ENCODE data around the gene SPRR2F.

DNA sequence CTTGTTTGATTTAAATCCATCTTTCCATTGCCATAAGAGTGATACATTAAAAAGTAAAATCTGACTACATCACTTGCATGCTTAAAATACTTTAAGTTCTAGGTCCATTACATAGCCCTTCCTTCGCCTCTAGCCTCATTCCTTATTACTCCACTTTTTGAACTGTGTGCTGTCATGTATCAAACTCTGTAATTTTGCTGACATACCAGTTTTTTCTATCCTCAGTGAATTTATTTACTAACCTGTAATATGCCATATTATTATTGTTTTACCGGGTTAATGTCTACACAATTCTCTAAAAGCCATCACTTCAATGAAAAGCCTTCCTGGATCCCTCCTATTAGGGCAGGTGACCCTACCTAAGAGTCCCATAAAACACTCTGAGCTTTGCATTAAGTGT, 42.2 kb upstream of the SPRR2F start:
- TF ChIP-seq, protein P1, sequence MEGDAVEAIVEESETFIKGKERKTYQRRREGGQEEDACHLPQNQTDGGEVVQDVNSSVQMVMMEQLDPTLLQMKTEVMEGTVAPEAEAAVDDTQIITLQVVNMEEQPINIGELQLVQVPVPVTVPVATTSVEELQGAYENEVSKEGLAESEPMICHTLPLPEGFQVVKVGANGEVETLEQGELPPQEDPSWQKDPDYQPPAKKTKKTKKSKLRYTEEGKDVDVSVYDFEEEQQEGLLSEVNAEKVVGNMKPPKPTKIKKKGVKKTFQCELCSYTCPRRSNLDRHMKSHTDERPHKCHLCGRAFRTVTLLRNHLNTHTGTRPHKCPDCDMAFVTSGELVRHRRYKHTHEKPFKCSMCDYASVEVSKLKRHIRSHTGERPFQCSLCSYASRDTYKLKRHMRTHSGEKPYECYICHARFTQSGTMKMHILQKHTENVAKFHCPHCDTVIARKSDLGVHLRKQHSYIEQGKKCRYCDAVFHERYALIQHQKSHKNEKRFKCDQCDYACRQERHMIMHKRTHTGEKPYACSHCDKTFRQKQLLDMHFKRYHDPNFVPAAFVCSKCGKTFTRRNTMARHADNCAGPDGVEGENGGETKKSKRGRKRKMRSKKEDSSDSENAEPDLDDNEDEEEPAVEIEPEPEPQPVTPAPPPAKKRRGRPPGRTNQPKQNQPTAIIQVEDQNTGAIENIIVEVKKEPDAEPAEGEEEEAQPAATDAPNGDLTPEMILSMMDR (conservative IDR thresholded peaks at IDR 0.05 in 1 of 2, IDR thresholded peaks at IDR 0.05 in 1 of 2; ENCODE audit: low read depth in 1 of 2, low read length in 2 of 2) = no peak
- no peak for TF ChIP-seq EZH2 (IDR thresholded peaks at IDR 0.05; ENCODE audit: low read length, missing control alignments)

Data from fibroblast of lung (primary cell).